ENCODE results near the gene ZC3H7A. TPM values are rescaled to one million over a fixed set of nuclear protein-coding genes. Genes with fewer than 3 reads are reported as not detected.

The ZC3H7A gene
- total and polyA plus RNA-seq, 2 of the 8 experiments (the other 6 are each of a cell fraction or from before 2014, with no cell fraction given), result 32.0 to 55.9 TPM

DNA sequence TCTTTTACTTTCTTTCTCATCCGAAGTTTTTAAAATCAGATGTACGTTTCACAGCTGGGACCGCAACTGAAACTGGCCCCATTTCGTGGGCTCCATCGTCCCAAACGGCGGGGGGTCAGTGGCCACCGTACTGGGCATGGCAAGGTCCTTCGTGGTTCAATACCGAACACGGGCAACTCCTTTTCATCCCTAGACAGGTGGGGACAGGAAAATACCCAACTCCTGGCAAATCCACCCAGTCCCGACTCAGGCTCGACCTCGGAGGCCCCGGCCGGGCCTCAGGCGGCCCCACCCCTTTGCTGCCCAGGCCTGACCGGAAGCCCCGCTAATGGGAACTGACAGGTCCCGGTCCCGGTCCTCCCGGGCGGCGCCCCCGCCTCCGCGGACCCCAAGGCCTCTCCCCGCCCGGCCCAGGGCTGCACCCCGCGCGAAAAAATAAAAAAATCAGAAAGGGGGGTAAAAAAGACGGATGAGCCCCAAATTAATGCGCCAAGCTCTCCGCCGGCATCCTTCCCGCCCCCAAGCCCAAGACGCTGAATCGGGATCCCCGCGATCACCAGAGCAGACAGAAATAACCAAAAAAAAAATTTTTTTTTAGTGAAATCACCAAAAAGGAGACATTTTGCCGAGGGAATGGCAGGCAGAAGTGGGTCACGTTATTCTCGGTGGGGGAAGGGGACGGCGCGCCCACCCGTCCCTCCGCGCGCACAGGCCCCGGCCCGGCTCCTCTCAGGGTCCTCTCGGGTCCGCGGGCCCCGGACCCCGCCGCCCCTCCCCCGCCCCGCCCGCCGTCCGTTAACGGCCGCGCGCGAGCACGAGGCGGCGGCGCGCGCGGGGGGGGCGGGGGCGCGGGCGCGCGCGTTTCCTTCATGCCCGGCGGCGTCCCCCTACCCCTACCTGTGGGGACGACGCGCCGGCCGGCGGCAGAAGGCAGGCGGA is 562 bp downstream of the ZC3H7A start (continued):
- TF ChIP-seq FOSL1 (IDR thresholded peaks at IDR 0.05; ENCODE audit: insufficient read depth, low read depth, low read length), result no peak
- TF ChIP-seq KDM4A (IDR thresholded peaks at IDR 0.05; ENCODE audit: low read depth, low read length, severe bottlenecking), result peak; percentile 0
- TF ChIP-seq TAF1 (IDR thresholded peaks at IDR 0.05; ENCODE audit: low read depth, low read length), result 0 out of 2 replicates have a peak, but pooled peaks have one; percentile 34
- TF ChIP-seq, protein P1, sequence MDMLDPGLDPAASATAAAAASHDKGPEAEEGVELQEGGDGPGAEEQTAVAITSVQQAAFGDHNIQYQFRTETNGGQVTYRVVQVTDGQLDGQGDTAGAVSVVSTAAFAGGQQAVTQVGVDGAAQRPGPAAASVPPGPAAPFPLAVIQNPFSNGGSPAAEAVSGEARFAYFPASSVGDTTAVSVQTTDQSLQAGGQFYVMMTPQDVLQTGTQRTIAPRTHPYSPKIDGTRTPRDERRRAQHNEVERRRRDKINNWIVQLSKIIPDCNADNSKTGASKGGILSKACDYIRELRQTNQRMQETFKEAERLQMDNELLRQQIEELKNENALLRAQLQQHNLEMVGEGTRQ (IDR thresholded peaks at IDR 0.05; ENCODE audit: low read length), result no peak
- TF ChIP-seq RBBP5 (IDR thresholded peaks at IDR 0.05; ENCODE audit: borderline replicate concordance, low read depth, low read length), result no peak
- peak in 1 of 2 experiments; percentile 68; a peak in 1 of 4 replicates for TF ChIP-seq SIN3A (conservative IDR thresholded peaks at IDR 0.05 in 1 of 2, IDR thresholded peaks at IDR 0.05 in 1 of 2; ENCODE audit: low read depth in 1 of 2, low read length in 2 of 2)
- TF ChIP-seq, protein P2, sequence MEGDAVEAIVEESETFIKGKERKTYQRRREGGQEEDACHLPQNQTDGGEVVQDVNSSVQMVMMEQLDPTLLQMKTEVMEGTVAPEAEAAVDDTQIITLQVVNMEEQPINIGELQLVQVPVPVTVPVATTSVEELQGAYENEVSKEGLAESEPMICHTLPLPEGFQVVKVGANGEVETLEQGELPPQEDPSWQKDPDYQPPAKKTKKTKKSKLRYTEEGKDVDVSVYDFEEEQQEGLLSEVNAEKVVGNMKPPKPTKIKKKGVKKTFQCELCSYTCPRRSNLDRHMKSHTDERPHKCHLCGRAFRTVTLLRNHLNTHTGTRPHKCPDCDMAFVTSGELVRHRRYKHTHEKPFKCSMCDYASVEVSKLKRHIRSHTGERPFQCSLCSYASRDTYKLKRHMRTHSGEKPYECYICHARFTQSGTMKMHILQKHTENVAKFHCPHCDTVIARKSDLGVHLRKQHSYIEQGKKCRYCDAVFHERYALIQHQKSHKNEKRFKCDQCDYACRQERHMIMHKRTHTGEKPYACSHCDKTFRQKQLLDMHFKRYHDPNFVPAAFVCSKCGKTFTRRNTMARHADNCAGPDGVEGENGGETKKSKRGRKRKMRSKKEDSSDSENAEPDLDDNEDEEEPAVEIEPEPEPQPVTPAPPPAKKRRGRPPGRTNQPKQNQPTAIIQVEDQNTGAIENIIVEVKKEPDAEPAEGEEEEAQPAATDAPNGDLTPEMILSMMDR (IDR thresholded peaks at IDR 0.05; ENCODE audit: control extremely low read depth in 1 of 3, insufficient read depth in 1 of 3, low read depth in 1 of 3, low read length in 3 of 3), result no peak
- no peak for TF ChIP-seq NANOG (IDR thresholded peaks at IDR 0.05; ENCODE audit: insufficient read depth, low read depth, low read length, poor library complexity, severe bottlenecking)
- TF ChIP-seq YY1 (IDR thresholded peaks at IDR 0.05; ENCODE audit: low read depth, low read length), result no peak
- TF ChIP-seq, protein P3, sequence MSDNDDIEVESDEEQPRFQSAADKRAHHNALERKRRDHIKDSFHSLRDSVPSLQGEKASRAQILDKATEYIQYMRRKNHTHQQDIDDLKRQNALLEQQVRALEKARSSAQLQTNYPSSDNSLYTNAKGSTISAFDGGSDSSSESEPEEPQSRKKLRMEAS (IDR thresholded peaks at IDR 0.05), result no peak
- TF ChIP-seq SP1 (IDR thresholded peaks at IDR 0.05; ENCODE audit: low read depth, low read length), result no peak
- no peak for TF ChIP-seq BACH1 (IDR thresholded peaks at IDR 0.05; ENCODE audit: low read length)
- peak; percentile 34; the same call in 1 of the 2 replicates for TF ChIP-seq PHF8 (conservative IDR thresholded peaks at IDR 0.05; ENCODE audit: low read depth, low read length)
- no peak for TF ChIP-seq SRF (IDR thresholded peaks at IDR 0.05; ENCODE audit: low read depth, low read length)
- TF ChIP-seq CEBPB (IDR thresholded peaks at IDR 0.05; ENCODE audit: low read depth, low read length), result no peak
- peak; percentile 70 for TF ChIP-seq SAP30 (IDR thresholded peaks at IDR 0.05; ENCODE audit: insufficient read depth, insufficient replicate concordance, low read length)
- TF ChIP-seq EZH2 (IDR thresholded peaks at IDR 0.05; ENCODE audit: low read depth, low read length, severe bottlenecking), result no peak
